ENCODE measurements around the gene CLSTN2.

GRCh38 chr3:140342668-140343067 is 407.7 kb downstream of the CLSTN2 start:
- no peak for TF ChIP-seq CTCF (IDR thresholded peaks at IDR 0.05)
- no peak for TF ChIP-seq POLR2A (IDR thresholded peaks at IDR 0.05)
